Measurements from ENCODE around the gene TBC1D22A. TPM values are rescaled to one million over a fixed set of nuclear protein-coding genes. Genes with fewer than 3 reads are reported as not detected.
A peak's percentile ranks its signal among the peaks of the same experiment; 100 is the strongest.

TBC1D22A gene
- total and polyA plus RNA-seq, 8 donors, result 14.4 to 33.5 (median 15.7) TPM

GRCh38 chr22:46835693-46836092 lies 73.2 kb downstream of the TBC1D22A start:
- peaks cover 0 to 17% of the 10 kb centered on the region in 2 donors for H3K9me3 ChIP-seq
- no peaks in the 10 kb centered on the region for H3K27me3 ChIP-seq
- intact Hi-C loops (cut with DNase I), result no loop called here
- TF ChIP-seq, protein P1, sequence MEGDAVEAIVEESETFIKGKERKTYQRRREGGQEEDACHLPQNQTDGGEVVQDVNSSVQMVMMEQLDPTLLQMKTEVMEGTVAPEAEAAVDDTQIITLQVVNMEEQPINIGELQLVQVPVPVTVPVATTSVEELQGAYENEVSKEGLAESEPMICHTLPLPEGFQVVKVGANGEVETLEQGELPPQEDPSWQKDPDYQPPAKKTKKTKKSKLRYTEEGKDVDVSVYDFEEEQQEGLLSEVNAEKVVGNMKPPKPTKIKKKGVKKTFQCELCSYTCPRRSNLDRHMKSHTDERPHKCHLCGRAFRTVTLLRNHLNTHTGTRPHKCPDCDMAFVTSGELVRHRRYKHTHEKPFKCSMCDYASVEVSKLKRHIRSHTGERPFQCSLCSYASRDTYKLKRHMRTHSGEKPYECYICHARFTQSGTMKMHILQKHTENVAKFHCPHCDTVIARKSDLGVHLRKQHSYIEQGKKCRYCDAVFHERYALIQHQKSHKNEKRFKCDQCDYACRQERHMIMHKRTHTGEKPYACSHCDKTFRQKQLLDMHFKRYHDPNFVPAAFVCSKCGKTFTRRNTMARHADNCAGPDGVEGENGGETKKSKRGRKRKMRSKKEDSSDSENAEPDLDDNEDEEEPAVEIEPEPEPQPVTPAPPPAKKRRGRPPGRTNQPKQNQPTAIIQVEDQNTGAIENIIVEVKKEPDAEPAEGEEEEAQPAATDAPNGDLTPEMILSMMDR (IDR thresholded peaks at IDR 0.05), result no peak
- DNase-seq (no peak), ATAC-seq (no peak)
- H3K27ac ChIP-seq, result no peak overlapping the region
- no peaks in the 10 kb centered on the region for H3K36me3 ChIP-seq
- H3K4me3 ChIP-seq, result no peak overlapping the region
- peaks cover 0 to 21% of the 10 kb centered on the region in 2 donors for H3K4me1 ChIP-seq

DNA sequence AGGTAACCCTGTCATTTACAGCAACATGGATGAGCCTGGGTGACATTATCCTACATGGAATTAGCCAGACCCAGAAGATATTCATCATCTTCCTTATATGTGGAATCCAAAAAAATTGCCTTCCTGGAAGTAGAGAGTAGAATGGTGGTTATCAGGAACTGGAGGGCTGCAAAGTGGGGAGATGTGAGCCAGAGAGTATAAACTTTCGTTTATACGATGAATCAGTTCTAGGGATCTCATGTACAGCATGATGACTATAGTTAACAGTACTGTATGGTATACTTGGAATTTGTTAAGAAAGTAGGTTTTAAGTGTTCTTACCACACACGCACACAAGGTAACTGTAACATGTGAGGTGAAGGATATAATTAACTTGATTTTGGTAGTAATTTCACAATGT lies 79.1 kb downstream of the TBC1D22A start:
- Histone ChIP-seq H3K4me3 (no peak overlapping the region), H3K36me3 (no peaks in the 10 kb centered on the region), H3K9me3 (no peaks in the 10 kb centered on the region), H3K27ac (no peak overlapping the region), H3K4me1 (peaks cover 0 to 10% of the 10 kb centered on the region in 2 donors), H3K27me3 (no peaks in the 10 kb centered on the region)
- no peak for DNase-seq
- TF ChIP-seq, protein P1 (IDR thresholded peaks at IDR 0.05), result no peak
- no peak for ATAC-seq
- intact Hi-C loops (cut with DNase I), result no loop called here

- Histone ChIP-seq H3K4me3 (no peak overlapping the region), H3K4me1 (peaks cover 0 to 10% of the 10 kb centered on the region in 2 donors), H3K27ac (no peak overlapping the region), H3K9me3 (no peaks in the 10 kb centered on the region), H3K36me3 (no peaks in the 10 kb centered on the region), H3K27me3 (no peaks in the 10 kb centered on the region)
- intact Hi-C loops (cut with DNase I), result no loop called here
- TF ChIP-seq, protein P1 (IDR thresholded peaks at IDR 0.05), result no peak
- ATAC-seq (no peak), DNase-seq (no peak)
These were observed 80.2 kb downstream of the TBC1D22A start for GRCh38 chr22:46842606-46843005.

GRCh38 chr22:46843821-46844255 lies 81.4 kb downstream of the TBC1D22A start:
- ATAC-seq, result peak; percentile 38

GRCh38 chr22:46844606-46845210 lies 82.3 kb downstream of the TBC1D22A start:
- H3K27ac ChIP-seq, result peak overlapping the region in 1 of 2 donors; percentile 1
- no peak for DNase-seq
- no peaks in the 10 kb centered on the region for H3K9me3 ChIP-seq
- H3K4me3 ChIP-seq, result no peak overlapping the region
- peaks cover 0 to 10% of the 10 kb centered on the region in 2 donors for H3K4me1 ChIP-seq
- no peaks in the 10 kb centered on the region for H3K27me3 ChIP-seq
- intact Hi-C loops (cut with DNase I), result no loop called here
- H3K36me3 ChIP-seq, result no peaks in the 10 kb centered on the region
- no peak for ATAC-seq
- TF ChIP-seq, protein P1 (IDR thresholded peaks at IDR 0.05), result no peak

More at GRCh38 chr22:46843821-46844255, 81.4 kb downstream of the TBC1D22A start:
- H3K9me3 ChIP-seq, result no peaks in the 10 kb centered on the region
- no peak for DNase-seq
- intact Hi-C loops (cut with DNase I), result no loop called here
- no peaks in the 10 kb centered on the region for H3K27me3 ChIP-seq
- H3K4me3 ChIP-seq, result no peak overlapping the region
- TF ChIP-seq, protein P1 (IDR thresholded peaks at IDR 0.05), result no peak
- no peak overlapping the region for H3K27ac ChIP-seq
- peaks cover 0 to 10% of the 10 kb centered on the region in 2 donors for H3K4me1 ChIP-seq
- no peaks in the 10 kb centered on the region for H3K36me3 ChIP-seq

All from left lung (tissue), 10 donors.